Lower leg skin (tissue), 4 donors: ENCODE results near the gene COX6B2. TPM values are rescaled to one million over a fixed set of nuclear protein-coding genes. Genes with fewer than 3 reads are reported as not detected.

Experiments
- DNase-seq, 2 donors: peaks; one replicate each; pipeline ENCODE4 v3.0.0-alpha.2; 2019; ENCODE audit warnings: low spot score in 2 of 2
- H3K4me3 ChIP-seq: fragments of 200-600 bp; sonication (generic); 2 replicates; pipeline ENCODE4 v1.5.1; 2017; ENCODE audit warnings: mild to moderate bottlenecking, low read depth; ENCODE audit not compliant: poor library complexity, severe bottlenecking
- POLR2A ChIP-seq, 2 donors: fragments of 450-650 bp; IDR thresholded peaks; one replicate each; pipeline ENCODE4 v1.6.1; 2016 to 2017; ENCODE audit warnings: antibody characterized with exemption in 2 of 2, mild to moderate bottlenecking in 1 of 2, moderate library complexity in 1 of 2
- WGBS, 2 donors: methylation state at CpG; one replicate each; pipeline ENCODE4 v1.1.5; 2018; 5-methylcytosine and 5-hydroxymethylcytosine counted together
- intact Hi-C: fragments of 100-400 bp; cut with DNase I; formaldehyde crosslinking; loops from one replicate; pipeline ENCODE4 v1.15.0; 2023; ENCODE audit warnings: low total_unique reads
- total RNA-seq, 4 donors: library from RNA; depleted of rRNA; stranded (reverse); fragments of >200 nt; gene quantifications; one replicate each; pipeline ENCODE4 v1.1.0, GENCODE V29; 2016
- TF ChIP-seq, protein P1 (sequence below), 3 donors: fragments of 450-650 bp; IDR thresholded peaks; one replicate each; pipeline ENCODE4 v1.5.1; 2016; ENCODE audit warnings: antibody characterized with exemption in 3 of 3, mild to moderate bottlenecking in 3 of 3, moderate library complexity in 2 of 3

Gene COX6B2
- total RNA-seq, 4 donors from 2014 or later: 0.42 to 1.1 (median 0.49) TPM; not detected in 1

DNA sequence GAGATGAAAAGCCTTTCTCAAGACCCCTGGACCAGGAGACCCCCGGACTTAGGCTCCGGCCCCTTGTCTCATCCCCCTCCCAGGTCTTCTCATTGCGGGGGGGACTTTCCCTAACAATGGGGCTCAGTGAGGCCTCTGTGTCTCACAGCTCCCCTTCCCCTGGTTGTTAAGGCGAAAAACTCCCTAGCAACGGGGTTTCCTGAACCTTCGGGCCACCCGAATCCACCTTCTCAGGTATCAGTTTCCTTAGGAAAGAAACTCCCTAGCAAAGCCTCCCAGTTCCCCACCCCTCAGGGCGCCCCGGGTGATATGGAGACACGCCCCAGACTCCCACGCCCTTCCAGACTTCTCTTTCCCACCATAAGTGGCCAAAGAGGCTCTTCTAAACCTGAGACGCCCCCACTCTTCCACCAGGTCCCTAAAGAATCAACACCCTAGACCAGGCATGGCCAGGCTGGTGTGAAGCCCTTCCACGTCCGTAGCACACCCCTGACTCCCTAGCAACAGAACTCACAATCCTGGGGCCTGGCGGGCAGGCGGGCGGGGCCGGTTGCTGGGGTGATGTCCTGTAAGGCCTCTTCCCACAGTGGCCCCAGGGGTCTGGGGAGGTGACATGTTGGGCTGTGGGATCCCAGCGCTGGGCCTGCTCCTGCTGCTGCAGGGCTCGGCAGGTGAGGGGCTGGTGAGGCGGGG is 21.9 kb upstream of the COX6B2 start, which contains the start of gene TMEM190:
TSS of gene TMEM190 (plus strand) at position 586 of the 693 bp plus-strand sequence. CDS start at position 614, 28 bp downstream.
- intact Hi-C loops: no loop called here
- TF ChIP-seq POLR2A (IDR thresholded peaks at IDR 0.05): no peak
- TF ChIP-seq, protein P1, sequence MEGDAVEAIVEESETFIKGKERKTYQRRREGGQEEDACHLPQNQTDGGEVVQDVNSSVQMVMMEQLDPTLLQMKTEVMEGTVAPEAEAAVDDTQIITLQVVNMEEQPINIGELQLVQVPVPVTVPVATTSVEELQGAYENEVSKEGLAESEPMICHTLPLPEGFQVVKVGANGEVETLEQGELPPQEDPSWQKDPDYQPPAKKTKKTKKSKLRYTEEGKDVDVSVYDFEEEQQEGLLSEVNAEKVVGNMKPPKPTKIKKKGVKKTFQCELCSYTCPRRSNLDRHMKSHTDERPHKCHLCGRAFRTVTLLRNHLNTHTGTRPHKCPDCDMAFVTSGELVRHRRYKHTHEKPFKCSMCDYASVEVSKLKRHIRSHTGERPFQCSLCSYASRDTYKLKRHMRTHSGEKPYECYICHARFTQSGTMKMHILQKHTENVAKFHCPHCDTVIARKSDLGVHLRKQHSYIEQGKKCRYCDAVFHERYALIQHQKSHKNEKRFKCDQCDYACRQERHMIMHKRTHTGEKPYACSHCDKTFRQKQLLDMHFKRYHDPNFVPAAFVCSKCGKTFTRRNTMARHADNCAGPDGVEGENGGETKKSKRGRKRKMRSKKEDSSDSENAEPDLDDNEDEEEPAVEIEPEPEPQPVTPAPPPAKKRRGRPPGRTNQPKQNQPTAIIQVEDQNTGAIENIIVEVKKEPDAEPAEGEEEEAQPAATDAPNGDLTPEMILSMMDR (IDR thresholded peaks at IDR 0.05): no peak
- WGBS, 2 donors: 37 to 56% methylated on average over 18 to 21 of the region's 21 CpGs
- no peak for DNase-seq
- no peak within 1 kb of the TSS for H3K4me3 ChIP-seq

DNA sequence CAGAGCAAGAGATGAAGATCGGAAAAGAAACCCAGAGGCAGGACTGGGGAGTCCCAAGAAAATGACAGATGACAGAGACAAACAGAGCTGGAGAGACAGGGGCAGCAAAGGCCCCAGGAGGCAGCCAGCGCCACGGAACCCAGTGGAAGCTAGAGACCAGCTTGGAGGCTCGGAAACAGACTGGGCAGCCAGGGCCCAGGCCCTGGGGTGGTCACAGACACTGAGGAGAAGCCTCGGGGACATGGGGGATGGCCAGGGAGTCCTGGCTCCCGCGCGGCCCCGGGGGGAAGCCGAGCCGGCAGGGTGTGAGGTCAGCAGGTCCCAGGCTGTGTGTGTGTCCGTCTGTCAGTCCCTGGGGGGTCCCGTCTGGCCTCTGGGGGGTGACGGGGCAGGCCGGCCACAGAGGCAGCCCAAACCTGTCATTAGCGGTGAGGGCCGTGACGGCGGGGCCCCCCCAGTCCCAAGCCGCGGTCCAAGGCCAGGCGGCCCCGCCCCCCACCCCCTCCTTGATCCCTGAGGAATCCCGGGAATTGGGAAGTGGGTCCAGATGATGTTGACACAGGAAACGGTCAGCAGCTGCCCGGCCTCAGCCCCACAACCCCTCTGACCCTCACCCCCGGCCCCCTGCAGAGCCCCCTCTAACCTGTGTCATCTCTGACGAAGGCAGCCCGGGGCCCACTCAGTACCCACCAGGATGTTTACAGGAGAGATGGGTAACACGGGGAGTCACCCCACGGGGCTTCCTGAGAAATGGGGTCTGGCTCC is 19.7 kb upstream of the COX6B2 start:
- no peak for DNase-seq

DNA sequence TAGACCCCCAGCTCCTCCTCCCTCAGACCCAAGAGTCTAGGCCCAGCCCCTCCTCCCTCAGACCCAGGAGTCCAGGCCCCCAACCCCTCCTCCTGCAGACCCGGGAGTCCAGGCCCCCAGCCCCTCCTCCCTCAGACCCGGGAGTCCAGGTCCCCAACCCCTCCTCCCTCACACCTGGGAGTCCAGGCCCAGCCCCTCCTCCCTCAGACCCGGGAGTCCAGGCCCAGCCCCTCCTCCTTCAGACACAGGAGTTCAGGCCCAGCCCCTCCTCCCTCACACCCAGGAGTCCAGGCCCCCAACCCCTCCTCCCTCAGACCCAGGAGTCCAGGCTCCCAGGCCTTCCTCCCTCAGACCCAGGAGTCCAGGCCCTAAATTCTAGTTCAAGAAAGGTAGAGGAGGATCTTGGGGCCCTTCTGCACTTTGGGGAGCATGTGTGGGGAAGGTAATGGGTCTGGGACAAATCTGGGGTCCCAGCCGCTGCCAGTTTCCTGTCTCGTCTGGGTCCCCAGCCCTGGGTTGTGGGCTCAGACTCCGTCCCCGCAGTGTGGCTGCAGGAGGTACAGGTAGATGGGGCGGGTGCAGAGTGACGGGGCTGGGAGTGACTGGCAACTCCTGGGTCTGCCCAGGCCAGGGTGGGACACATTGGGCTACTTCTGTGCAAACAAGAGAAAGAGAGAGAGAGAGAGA is 18.9 kb upstream of the COX6B2 start:
- H3K4me3 ChIP-seq: no peak overlapping the region
- TF ChIP-seq, protein P1 (IDR thresholded peaks at IDR 0.05): no peak
- no peak for TF ChIP-seq POLR2A (IDR thresholded peaks at IDR 0.05)
- intact Hi-C loops: no loop called here
- DNase-seq: no peak
- WGBS, 2 donors: 59 to 61% methylated on average over 7 to 9 of the region's 9 CpGs

More for the DNA sequence above, 19.7 kb upstream of the COX6B2 start:
- H3K4me3 ChIP-seq: no peak overlapping the region
- TF ChIP-seq, protein P1 (IDR thresholded peaks at IDR 0.05): no peak
- TF ChIP-seq POLR2A (IDR thresholded peaks at IDR 0.05): no peak
- intact Hi-C loops: no loop called here
- 16 to 25% methylated on average over 15 to 22 of the region's 31 CpGs for WGBS, 2 donors

DNA sequence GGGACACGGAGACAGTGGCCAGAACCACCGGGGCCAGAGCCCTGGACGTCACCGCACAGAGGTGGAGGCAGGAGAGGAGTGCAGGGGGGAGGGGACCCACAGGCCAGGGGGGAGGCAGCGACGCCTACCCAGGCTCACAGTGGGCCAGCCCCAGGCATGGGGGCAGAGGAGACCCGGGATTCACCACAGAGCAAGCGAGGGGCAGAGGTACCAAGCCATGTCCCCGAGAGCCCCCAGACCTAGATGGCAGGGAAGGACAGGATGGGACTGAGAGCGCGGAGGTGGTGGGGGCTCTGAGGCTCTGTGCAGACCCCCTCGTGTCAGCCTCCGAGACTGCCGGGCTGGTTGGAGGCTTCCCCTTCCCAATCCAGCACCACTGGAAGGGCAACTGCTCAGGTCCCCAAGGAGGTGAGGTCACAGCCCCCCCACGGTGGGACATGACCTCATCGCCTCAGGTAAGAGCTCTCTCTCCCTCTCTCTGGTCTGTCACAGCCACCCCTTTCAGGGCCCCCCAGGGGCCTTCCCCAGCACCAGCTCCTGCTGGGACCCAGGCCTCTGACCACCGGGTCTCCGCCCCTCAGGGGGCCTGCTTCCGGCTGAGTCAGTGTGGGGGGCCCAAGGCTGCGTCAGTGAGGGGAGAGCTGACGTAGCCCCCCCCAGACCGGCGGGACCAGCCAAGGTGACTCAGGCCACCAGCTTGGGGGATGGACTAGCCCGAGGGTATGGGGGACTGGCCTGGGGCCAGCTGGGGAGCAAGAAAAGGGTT is 18.0 kb upstream of the COX6B2 start:
- TF ChIP-seq, protein P1 (IDR thresholded peaks at IDR 0.05): no peak
- no peak for TF ChIP-seq POLR2A (IDR thresholded peaks at IDR 0.05)
- DNase-seq: no peak
- intact Hi-C loops: no loop called here
- no peak overlapping the region for H3K4me3 ChIP-seq
- 34% methylated on average over 23 to 24 of the region's 24 CpGs for WGBS, 2 donors

DNA sequence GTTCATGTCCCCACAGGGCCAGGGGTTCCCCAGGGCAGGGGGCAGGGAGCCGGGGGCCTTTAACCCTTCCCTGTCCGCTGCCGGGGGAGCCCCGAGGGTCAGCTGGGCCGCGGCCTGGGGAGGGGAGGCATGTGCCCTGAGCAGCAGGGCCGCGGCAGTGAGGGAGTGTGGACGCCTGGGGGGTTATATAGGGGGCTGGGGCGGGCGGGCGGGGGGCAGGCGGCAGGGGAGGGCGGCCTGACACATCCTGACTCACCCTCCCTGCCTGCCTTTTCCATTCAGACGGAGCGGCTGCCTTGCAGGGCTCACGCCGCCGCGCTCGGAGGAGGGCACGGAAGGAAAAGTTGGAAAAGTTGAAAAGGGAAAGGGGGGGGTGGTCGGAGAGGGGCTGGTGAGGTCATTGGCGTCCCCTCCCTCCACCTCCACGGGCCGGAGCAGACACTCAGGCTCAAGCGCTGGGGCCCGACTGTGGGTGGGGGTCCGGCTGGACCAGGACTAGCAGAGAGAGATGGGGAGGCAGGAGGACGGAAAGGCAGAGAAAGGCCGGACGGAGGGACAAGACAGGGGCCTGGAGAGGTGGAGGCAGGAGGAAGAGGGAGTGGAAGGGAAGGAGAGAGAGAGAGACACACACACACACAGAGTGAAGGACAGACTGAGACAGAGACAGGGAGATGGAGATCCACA is 15.9 kb upstream of the COX6B2 start, which contains the start of gene IL11:
TSS of gene IL11 (minus strand) at position 159 of the 684 bp plus-strand sequence. CDS start at position 6, 153 bp downstream.
- intact Hi-C loops: no loop called here
- 8 to 13% methylated on average over 23 to 26 of the region's 32 CpGs for WGBS, 2 donors
- no peak within 1 kb of the TSS for H3K4me3 ChIP-seq
- DNase-seq: no peak
- no peak for TF ChIP-seq POLR2A (IDR thresholded peaks at IDR 0.05)
- TF ChIP-seq, protein P1 (IDR thresholded peaks at IDR 0.05): no peak
